AG09309 (cell line): Measurements from ENCODE around the gene S1PR4.

ENCODE experiments used
- DNase-seq: peaks from one replicate; pipeline ENCODE4 v3.0.0-alpha.2; 2010; ENCODE audit warnings: low read depth
- H3K4me3 ChIP-seq: 2 replicates; pipeline ENCODE4 v1.5.1; 2011; ENCODE audit warnings: mild to moderate bottlenecking, low read depth, low read length, moderate library complexity; ENCODE audit not compliant: control insufficient read depth
- CTCF ChIP-seq: IDR thresholded peaks from 2 replicates; pipeline ENCODE4 v1.5.1; 2011; ENCODE audit warnings: mild to moderate bottlenecking, low read depth, low read length, inconsistent platforms; ENCODE audit not compliant: insufficient read depth, control insufficient read depth; ENCODE audit errors: missing control alignments

The S1PR4 gene

DNA sequence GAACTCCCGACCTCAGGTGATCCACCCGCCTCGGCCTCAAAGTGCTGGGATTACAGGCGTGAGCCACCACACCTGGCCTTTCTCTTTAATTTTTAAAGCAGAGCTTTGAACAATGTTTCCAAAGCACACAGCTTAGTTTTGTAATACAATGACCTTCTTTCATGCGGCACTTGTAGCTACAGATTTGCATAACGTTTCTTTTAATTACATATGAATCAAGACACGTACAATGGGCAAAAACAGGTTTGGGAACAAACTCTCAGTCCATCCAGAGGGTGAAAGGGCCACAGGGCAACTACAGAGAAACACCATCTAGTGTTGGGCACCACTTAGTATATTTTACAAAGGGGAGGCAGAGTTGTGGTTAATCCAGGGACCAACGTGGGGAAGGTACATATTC is 19.0 kb upstream of the S1PR4 start:
- H3K4me3 ChIP-seq: no peak overlapping the region
- TF ChIP-seq CTCF: no peak
- DNase-seq: no peak

DNA sequence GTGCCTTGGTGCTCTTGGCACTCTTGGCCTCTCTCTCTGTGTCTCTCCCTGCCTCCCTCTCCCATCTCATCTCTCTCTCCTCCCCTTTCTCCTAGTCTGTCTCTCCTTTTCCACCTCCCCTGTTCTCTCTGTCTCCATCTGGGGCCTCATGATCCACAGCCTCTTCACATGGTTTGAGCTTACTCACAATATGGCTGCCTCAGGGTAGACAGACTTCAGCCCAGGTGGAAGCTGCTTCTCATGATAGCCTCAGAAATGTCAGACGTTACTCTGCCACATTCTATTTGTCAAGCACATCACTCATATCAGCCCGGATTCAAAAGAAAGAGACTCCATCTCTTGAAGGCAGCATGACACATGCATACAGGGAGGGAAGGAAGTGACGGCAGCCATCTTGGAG is 18.4 kb upstream of the S1PR4 start:
- no peak overlapping the region for H3K4me3 ChIP-seq
- no peak for TF ChIP-seq CTCF
- DNase-seq: no peak

GRCh38 chr19:3161453-3161852 is 17.1 kb upstream of the S1PR4 start:
- no peak overlapping the region for H3K4me3 ChIP-seq
- no peak for DNase-seq
- TF ChIP-seq CTCF: no peak

DNA sequence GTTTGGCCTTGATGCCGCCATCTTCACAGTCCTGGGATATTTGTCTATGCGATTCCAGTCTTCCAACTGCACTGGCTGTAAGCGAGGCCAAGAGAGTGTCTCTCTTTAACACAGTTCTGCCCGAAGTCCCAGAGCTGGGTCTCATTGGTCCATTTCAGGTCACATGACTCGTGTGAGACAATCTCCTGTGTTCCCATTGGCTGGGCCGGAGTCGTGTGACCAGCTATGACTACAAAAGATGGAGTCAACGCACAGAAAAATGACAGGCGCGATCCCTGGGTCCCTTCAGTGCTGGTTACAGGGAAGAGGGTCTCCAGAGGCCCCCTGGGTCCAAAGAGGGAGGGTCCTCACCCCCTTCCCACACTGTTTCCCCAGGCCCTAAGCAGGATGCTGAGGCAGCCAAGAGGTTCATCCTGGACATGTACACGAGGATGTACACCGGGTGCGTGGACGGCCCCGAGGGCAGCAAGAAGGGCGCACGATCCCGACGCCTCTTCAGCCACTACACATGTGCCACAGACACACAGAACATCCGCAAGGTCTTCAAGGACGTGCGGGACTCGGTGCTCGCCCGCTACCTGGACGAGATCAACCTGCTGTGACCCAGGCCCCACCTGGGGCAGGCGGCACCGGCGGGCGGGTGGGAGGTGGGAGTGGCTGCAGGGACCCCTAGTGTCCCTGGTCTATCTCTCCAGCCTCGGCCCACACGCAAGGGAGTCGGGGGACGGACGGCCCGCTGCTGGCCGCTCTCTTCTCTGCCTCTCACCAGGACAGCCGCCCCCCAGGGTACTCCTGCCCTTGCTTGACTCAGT is 15.9 kb upstream of the S1PR4 start:
- H3K4me3 ChIP-seq: no peak overlapping the region
- DNase-seq: no peak
- TF ChIP-seq CTCF: no peak

GRCh38 chr19:3163230-3163886 is 15.2 kb upstream of the S1PR4 start:
- DNase-seq: no peak
- TF ChIP-seq CTCF: peak; percentile 98
- H3K4me3 ChIP-seq: no peak overlapping the region

- no peak overlapping the region for H3K4me3 ChIP-seq
- no peak for TF ChIP-seq CTCF
- no peak for DNase-seq
Observed at GRCh38 chr19:3163943-3164342, 14.6 kb upstream of the S1PR4 start.
